GM12872 (cell line): ENCODE measurements around the gene PIEZO2.

ENCODE experiments used
- CTCF ChIP-seq: IDR thresholded peaks from 3 replicates; pipeline ENCODE4 v1.5.1; 2011; ENCODE audit warnings: low read depth, mild to moderate bottlenecking, low read length, moderate library complexity; ENCODE audit not compliant: insufficient read depth

Gene PIEZO2

GRCh38 chr18:10660179-10660884 is 489.0 kb downstream of the PIEZO2 start:
- TF ChIP-seq CTCF: no peak

- no peak for TF ChIP-seq CTCF
Measured at GRCh38 chr18:10659594-10659993, 489.8 kb downstream of the PIEZO2 start.

- no peak for TF ChIP-seq CTCF
Measured at GRCh38 chr18:10659000-10659399, 490.4 kb downstream of the PIEZO2 start.
